Transverse colon (tissue), 4 donors: ENCODE measurements around the gene FAM219A. TPM values are rescaled to one million over a fixed set of nuclear protein-coding genes. Genes with fewer than 3 reads are reported as not detected.

Experiments
- DNase-seq: peaks from one replicate; pipeline ENCODE4 v3.0.0-alpha.2; 2019
- H3K27ac ChIP-seq, 4 donors: fragments of 200-600 bp; sonication (generic); 2 replicates each; pipeline ENCODE4 v1.5.1; 2016 to 2018; ENCODE audit warnings: inconsistent platforms in 4 of 4
- H3K27me3 ChIP-seq: fragments of 200-600 bp; sonication (generic); 2 replicates; pipeline ENCODE4 v1.5.1; 2017; ENCODE audit warnings: inconsistent platforms
- H3K36me3 ChIP-seq, 4 donors: fragments of 200-600 bp; sonication (generic); 2 replicates each; pipeline ENCODE4 v1.5.1; 2017 to 2019; ENCODE audit warnings: inconsistent platforms in 4 of 4
- H3K4me1 ChIP-seq, 4 donors: fragments of 200-600 bp; sonication (generic); 2 replicates each; pipeline ENCODE4 v1.5.1; 2017 to 2020; ENCODE audit warnings: inconsistent platforms in 4 of 4
- H3K4me3 ChIP-seq, 4 donors: fragments of 200-600 bp; sonication (generic); 1 replicate in 1 of 4; 2 replicates in 3 of 4; pipeline versions ENCODE4 v1.5.1 to v1.6.1; 2017 to 2019; ENCODE audit warnings: inconsistent platforms in 4 of 4
- H3K9me3 ChIP-seq, 2 donors: fragments of 200-600 bp; sonication (generic); 2 replicates each; pipeline ENCODE4 v1.5.1; 2017 to 2019; ENCODE audit warnings: inconsistent platforms in 2 of 2
- EP300 ChIP-seq: sonication (generic); formaldehyde crosslinking; IDR thresholded peaks from one replicate; pipeline ENCODE4 v1.6.1; 2017; ENCODE audit warnings: antibody characterized with exemption, low read depth
- POLR2A ChIP-seq: fragments of 450-650 bp; IDR thresholded peaks from one replicate; pipeline ENCODE4 v1.6.1; 2016; ENCODE audit warnings: antibody characterized with exemption, mild to moderate bottlenecking, moderate library complexity
- POLR2AphosphoS5 ChIP-seq, 3 donors: sonication (generic); formaldehyde crosslinking; IDR thresholded peaks; one replicate each; pipeline ENCODE4 v1.6.1; 2016; ENCODE audit warnings: antibody characterized with exemption in 3 of 3
- WGBS, 2 donors: methylation state at CpG; one replicate each; pipeline ENCODE4 v1.1.5; 2018; ENCODE audit warnings: low coverage in 1 of 2; 5-methylcytosine and 5-hydroxymethylcytosine counted together
- in situ Hi-C, 4 donors: fragments of 200-750 bp; cut with MboI; loops; one replicate each; pipeline versions ENCODE4 v1.15.0 to v1.15.1; 2017; ENCODE audit warnings: low sequenced_read_pairs in 3 of 4, low pct_ligation_motif_present in 1 of 4, low pct_unique_long_range_greater_than_20kb in 1 of 4
- intact Hi-C: fragments of 100-400 bp; cut with DNase I; formaldehyde crosslinking; loops from one replicate; pipeline ENCODE4 v1.15.1; 2023; ENCODE audit warnings: low total_unique reads
- total RNA-seq, 4 donors: library from RNA; depleted of rRNA; stranded (reverse); fragments of >200 nt; gene quantifications; one replicate each; pipeline ENCODE4 v1.1.0, GENCODE V29; 2016
- TF ChIP-seq, protein P1 (sequence below), 5 experiments: fragments of 200-600 bp in 3 of 5; fragments of 450-650 bp in 2 of 5; sonication (generic) in 3 of 5; IDR thresholded peaks; 1 replicate in 2 of 5; 2 replicates in 3 of 5; pipeline ENCODE4 v1.5.1; 2016 to 2017; ENCODE audit warnings: antibody characterized with exemption in 5 of 5, inconsistent platforms in 3 of 5, mild to moderate bottlenecking in 2 of 5, moderate library complexity in 1 of 5

The FAM219A gene
- total RNA-seq, 4 donors from 2014 or later = 3.7 to 15.3 (median 8.0) TPM

- Histone ChIP-seq H3K4me3 (no peak overlapping the region), H3K4me1 (peaks cover 0 to 20% (median 2%) of the 10 kb centered on the region in 4 donors), H3K9me3 (no peaks in the 10 kb centered on the region), H3K27ac (no peak overlapping the region), H3K36me3 (no peaks in the 10 kb centered on the region), H3K27me3 (no peaks in the 10 kb centered on the region)
- in situ Hi-C loops (no loop called here), intact Hi-C loops (no loop called here)
- WGBS, 2 donors = 80 to 88% methylated on average over 1 to 5 of the region's 5 CpGs
- no peak for TF ChIP-seq POLR2AphosphoS5 (IDR thresholded peaks at IDR 0.05)
- TF ChIP-seq POLR2A = no peak
- no peak for DNase-seq
Observed at GRCh38 chr9:34426347-34427074, 31.9 kb downstream of the FAM219A start.

DNA sequence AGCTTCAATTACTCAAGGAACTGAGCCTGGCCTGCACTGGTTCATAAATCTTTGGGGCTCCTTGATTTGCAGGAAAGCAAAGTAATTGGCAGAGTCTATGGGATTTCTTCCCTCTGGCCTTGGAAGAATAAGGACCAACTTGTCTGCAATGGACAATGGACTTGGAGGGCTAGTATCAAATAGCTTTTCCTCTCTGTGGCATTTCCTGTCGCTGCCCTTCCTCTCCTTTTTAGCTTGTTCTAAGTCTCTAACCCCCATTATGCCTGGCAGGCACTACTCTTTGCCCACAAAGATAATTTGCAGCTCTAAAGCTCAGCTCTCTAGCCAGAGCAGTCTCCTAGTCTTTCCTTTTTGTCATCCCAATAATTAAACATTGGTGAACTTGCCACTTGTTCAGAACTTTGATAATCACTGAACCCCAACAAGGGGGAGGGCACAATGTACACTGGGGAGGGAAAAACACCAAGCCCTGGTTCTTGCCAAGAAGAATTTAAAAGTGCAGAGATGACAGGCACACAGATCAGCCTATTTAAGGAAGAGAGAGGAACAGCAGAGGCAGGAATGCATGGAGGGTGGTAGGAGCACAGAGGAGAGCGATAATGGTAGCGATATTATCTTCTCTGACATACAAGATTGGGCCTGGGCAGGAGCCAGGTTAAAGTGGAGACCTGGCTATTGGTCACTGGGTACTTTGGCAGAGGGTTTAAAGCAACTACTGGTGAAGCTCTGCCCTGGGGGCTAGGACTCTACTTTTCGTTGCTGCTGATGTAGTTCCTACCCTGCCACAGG is 38.5 kb downstream of the FAM219A start:
- Histone ChIP-seq H3K9me3 (no peaks in the 10 kb centered on the region), H3K27me3 (no peaks in the 10 kb centered on the region), H3K36me3 (no peaks in the 10 kb centered on the region), H3K4me3 (no peak overlapping the region), H3K4me1 (no peaks in the 10 kb centered on the region), H3K27ac (no peak overlapping the region)
- TF ChIP-seq, protein P1, sequence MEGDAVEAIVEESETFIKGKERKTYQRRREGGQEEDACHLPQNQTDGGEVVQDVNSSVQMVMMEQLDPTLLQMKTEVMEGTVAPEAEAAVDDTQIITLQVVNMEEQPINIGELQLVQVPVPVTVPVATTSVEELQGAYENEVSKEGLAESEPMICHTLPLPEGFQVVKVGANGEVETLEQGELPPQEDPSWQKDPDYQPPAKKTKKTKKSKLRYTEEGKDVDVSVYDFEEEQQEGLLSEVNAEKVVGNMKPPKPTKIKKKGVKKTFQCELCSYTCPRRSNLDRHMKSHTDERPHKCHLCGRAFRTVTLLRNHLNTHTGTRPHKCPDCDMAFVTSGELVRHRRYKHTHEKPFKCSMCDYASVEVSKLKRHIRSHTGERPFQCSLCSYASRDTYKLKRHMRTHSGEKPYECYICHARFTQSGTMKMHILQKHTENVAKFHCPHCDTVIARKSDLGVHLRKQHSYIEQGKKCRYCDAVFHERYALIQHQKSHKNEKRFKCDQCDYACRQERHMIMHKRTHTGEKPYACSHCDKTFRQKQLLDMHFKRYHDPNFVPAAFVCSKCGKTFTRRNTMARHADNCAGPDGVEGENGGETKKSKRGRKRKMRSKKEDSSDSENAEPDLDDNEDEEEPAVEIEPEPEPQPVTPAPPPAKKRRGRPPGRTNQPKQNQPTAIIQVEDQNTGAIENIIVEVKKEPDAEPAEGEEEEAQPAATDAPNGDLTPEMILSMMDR (IDR thresholded peaks at IDR 0.05) = no peak
- TF ChIP-seq POLR2AphosphoS5 (IDR thresholded peaks at IDR 0.05) = no peak
- no peak for TF ChIP-seq POLR2A
- no peak for TF ChIP-seq EP300
- in situ Hi-C loops (no loop called here), intact Hi-C loops (no loop called here)
- WGBS, 2 donors = 88 to 90% methylated on average over 2 to 4 of the region's 4 CpGs
- no peak for DNase-seq

- in situ Hi-C loops (no loop called here), intact Hi-C loops (no loop called here)
- Histone ChIP-seq H3K27me3 (no peaks in the 10 kb centered on the region), H3K9me3 (no peaks in the 10 kb centered on the region), H3K4me3 (no peak overlapping the region), H3K36me3 (no peaks in the 10 kb centered on the region), H3K4me1 (no peaks in the 10 kb centered on the region), H3K27ac (no peak overlapping the region)
- DNase-seq = no peak
- WGBS, 2 donors = 93 to 94% methylated on average over 3 of the region's 3 CpGs
- no peak for TF ChIP-seq POLR2AphosphoS5 (IDR thresholded peaks at IDR 0.05)
- TF ChIP-seq POLR2A = no peak
- TF ChIP-seq, protein P1 (IDR thresholded peaks at IDR 0.05) = no peak
- no peak for TF ChIP-seq EP300
Observed at GRCh38 chr9:34417734-34418133, 40.6 kb downstream of the FAM219A start.

- DNase-seq = peak; percentile 29
- Histone ChIP-seq H3K27me3 (no peaks in the 10 kb centered on the region), H3K4me1 (no peaks in the 10 kb centered on the region), H3K4me3 (no peak overlapping the region), H3K9me3 (no peaks in the 10 kb centered on the region), H3K27ac (no peak overlapping the region), H3K36me3 (no peaks in the 10 kb centered on the region)
- no peak for TF ChIP-seq EP300
- TF ChIP-seq, protein P1 (IDR thresholded peaks at IDR 0.05) = no peak
- TF ChIP-seq POLR2A = no peak
- 24 to 28% methylated on average over 5 to 6 of the region's 6 CpGs for WGBS, 2 donors
- intact Hi-C loops (no loop called here), in situ Hi-C loops (no loop called here)
Observed at GRCh38 chr9:34413231-34413852, 45.0 kb downstream of the FAM219A start.
